ENCODE data around the gene STK25. TPM values are rescaled to one million over a fixed set of nuclear protein-coding genes. Genes with fewer than 3 reads are reported as not detected.
A peak's percentile ranks its signal among the peaks of the same experiment; 100 is the strongest.

STK25 gene
- total RNA-seq, 1 donor from 2014 or later, result 197 TPM

DNA sequence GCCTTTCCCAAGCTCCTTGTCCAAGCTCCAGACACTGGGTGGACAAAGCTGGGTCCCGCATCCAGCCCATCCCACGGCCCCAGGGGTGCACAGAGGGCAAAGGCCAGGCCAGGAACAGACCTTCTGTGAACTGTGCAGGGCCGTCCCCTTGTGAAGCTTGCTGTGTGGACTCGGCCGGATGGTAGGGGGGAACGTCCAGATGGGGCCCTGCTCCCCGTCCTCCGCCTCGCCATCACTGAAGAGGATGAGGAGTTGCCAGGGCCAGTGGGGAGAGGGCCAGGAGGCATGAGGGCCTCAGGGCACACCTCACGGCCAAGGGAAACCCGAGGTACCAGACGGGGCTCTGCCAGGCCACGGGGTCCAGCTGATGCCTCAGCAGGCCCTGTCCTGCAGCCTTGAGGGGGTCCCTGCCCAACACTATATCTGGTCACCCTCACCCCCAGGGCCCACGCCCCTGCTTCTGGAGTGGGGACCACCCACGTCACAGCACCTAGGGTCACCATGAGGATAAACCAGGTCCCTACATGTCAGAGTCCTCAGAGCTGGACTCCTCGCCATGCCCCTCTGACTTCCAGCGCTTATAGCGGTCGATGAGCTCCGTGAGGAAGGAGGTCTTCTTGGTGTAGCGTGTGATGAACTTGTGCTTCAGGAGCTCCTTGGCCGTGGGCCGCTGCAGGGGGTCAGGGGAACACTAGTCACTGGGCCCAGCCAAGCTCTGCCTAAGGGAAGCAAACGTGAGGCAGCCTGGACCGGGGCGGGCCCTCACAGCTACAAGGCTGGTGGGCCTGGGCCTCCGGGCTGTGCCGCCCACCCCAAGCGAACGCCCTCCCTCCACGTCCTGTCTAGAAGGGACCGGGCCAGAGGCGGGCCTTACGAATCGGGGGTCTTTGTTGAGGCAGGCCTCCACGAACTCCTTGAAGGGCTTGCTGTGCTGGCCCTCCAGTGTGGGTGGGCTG lies 10.0 kb downstream of the STK25 start:
- no peak for TF ChIP-seq POLR2AphosphoS5 (IDR thresholded peaks at IDR 0.05; ENCODE audit: insufficient read depth in 1 of 2, low read depth in 1 of 2)
- no peak for TF ChIP-seq POLR2A (IDR thresholded peaks at IDR 0.05)
- no peak for TF ChIP-seq CTCF (IDR thresholded peaks at IDR 0.05)
- Histone ChIP-seq H3K9me3 (no peaks in the 10 kb centered on the region), H3K36me3 (peaks cover 0 to 30% of the 10 kb centered on the region in 2 donors), H3K4me3 (no peak overlapping the region), H3K4me1 (no peaks in the 10 kb centered on the region), H3K27me3 (no peaks in the 10 kb centered on the region), H3K27ac (no peak overlapping the region)
- intact Hi-C loops (cut with DNase I), result no loop called here
- DNase-seq (ENCODE audit: extremely low spot score in 2 of 2), result peak in 1 of 2 donors; percentile 85

DNA sequence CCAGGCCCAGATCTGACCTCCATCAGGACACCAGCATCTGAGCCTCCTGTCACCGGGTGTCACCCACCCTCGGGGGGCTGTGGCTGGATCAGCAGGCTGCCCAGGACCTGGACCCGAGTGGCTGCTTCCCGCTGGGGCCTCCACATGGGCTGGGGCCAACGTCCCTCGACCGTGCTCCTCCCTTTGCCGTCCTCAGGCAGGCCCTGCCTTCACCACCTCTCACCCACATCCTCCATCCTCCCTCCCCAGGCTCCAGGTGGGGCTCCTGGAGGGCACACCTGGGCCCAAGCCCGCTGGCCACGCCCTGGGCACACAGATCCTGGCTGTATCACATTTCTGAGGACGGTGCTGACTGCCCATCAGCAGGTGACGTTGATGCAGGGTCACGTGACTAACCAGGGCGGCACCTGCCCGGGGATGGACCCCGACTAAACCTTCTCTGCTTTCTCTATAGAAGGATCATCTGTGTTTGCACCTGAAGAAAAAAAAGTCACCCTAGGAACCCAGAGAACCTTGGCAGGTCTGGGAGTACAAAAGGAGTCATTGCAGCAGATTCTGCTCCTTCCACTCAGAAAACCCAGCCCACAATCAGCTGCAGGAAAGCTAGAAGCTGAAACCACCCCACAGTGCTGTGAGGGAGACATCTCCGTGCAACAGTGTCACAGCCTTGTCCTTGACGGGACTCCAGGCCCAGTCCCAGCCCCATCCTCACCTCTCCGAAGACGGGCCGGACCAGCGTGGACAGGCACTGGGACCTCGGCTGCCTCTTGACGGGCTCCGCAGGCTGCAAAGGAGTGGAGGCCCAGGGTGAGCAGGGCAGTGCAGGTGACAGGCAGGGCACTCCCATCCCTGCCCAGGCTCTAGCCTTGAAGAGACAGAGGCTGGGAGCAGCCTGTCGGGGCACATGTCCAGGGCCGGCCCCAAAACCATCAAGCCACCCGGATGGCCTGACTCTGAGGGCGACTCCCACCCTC lies 11.2 kb downstream of the STK25 start:
- Histone ChIP-seq H3K4me3 (no peak overlapping the region), H3K9me3 (no peaks in the 10 kb centered on the region), H3K4me1 (no peaks in the 10 kb centered on the region), H3K27me3 (no peaks in the 10 kb centered on the region), H3K36me3 (peaks cover 0 to 35% of the 10 kb centered on the region in 2 donors), H3K27ac (no peak overlapping the region)
- intact Hi-C loops (cut with DNase I), result no loop called here
- TF ChIP-seq POLR2A (IDR thresholded peaks at IDR 0.05) (no peak), POLR2AphosphoS5 (IDR thresholded peaks at IDR 0.05; ENCODE audit: insufficient read depth in 1 of 2, low read depth in 1 of 2) (no peak)
- DNase-seq (ENCODE audit: extremely low spot score in 2 of 2), result no peak

DNA sequence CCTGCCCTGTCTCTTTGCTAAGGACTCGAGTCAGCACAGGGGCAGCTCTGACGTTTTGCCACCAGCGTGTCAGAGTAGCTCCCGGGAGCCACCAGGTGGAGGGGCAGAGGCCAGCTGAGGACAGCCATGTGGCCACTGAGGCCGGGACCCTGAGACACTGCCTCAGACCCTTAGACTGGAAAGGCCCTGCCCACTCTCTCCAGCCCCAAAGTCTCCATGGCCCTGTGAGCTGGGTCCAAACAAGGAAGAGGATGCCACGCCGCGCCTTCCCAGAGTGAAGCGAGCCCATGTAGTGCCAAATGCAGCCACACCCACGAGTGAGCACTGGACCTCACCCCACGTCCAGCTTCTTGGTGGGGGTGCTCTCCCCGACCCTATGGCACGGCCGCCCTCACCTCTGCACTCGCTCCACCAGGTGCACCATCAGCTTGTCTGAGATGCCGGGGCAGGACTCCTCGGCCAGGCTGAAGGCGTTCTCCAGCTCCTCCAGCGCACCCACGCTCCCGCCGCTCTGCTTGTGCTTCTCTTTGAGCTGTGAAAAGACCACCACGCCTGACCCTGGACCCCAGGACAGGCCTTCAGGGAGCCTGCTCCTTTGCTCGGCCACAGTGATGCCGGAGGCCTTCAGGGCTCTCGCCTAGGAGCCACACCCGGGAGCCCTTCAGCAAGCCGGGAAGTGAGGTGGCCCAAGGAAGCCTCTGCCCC lies 12.2 kb downstream of the STK25 start:
- peaks cover 0 to 35% of the 10 kb centered on the region in 2 donors for H3K36me3 ChIP-seq
- no peak for DNase-seq (ENCODE audit: extremely low spot score in 2 of 2)

DNA sequence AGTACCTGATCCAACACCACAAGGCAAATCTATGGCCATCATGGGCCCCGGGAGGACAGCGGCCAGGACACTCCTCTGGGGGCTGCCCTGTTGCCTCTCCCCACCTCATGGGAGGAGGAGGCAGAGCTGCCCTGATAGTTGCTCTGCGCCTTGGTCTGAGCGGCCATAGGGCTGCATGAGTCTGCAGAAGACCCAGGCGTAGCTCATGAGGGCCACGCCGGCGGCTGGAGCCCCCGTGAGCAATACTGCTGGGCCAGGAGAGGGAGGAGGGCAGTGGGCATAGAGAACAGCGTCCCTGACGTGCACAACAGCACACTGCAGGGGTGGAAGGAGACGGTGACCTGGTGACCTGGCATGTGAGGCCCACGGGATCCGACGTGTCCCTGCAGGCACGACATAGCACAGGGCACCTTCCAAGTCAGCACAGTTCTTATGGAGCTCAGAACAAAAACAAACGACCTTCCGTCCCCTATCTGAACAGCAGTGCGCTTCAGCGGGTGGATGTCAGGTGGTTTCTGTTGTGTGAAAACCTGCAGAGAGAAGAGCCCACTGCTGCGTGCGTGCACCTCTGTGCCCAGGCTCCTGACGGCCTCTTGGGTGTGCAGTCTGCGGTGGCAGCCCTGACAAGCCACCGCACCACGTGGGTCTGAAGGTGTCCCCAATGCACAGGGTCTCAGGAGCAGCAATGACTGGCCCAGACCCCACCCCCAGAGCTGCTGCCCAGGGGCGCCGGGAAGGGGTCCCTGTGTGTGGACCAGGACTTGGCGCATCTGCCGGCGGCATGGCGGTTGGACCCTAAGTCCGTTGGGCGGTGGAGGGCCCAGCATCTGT lies 13.0 kb downstream of the STK25 start:
- Histone ChIP-seq H3K4me3 (no peak overlapping the region), H3K4me1 (no peaks in the 10 kb centered on the region), H3K27ac (no peak overlapping the region), H3K36me3 (peaks cover 0 to 35% of the 10 kb centered on the region in 2 donors), H3K9me3 (no peaks in the 10 kb centered on the region), H3K27me3 (no peaks in the 10 kb centered on the region)
- intact Hi-C loops (cut with DNase I), result no loop called here
- no peak for DNase-seq (ENCODE audit: extremely low spot score in 2 of 2)
- TF ChIP-seq POLR2AphosphoS5 (IDR thresholded peaks at IDR 0.05; ENCODE audit: insufficient read depth in 1 of 2, low read depth in 1 of 2) (no peak), POLR2A (IDR thresholded peaks at IDR 0.05) (no peak), CTCF (IDR thresholded peaks at IDR 0.05) (no peak)

More for the DNA sequence above, 12.2 kb downstream of the STK25 start:
- Histone ChIP-seq H3K4me3 (no peak overlapping the region), H3K27ac (no peak overlapping the region), H3K4me1 (no peaks in the 10 kb centered on the region), H3K9me3 (no peaks in the 10 kb centered on the region), H3K27me3 (no peaks in the 10 kb centered on the region)
- TF ChIP-seq POLR2A (IDR thresholded peaks at IDR 0.05) (no peak), CTCF (IDR thresholded peaks at IDR 0.05) (no peak), POLR2AphosphoS5 (IDR thresholded peaks at IDR 0.05; ENCODE audit: insufficient read depth in 1 of 2, low read depth in 1 of 2) (no peak)
- intact Hi-C loops (cut with DNase I), result no loop called here

All from vagina (tissue), 2 donors.